BJ (cell line): ENCODE data around the gene ANKRD50. TPM values are rescaled to one million over a fixed set of nuclear protein-coding genes. Genes with fewer than 3 reads are reported as not detected.

Experiments
- CTCF ChIA-PET: fragments of 350-600 bp; formaldehyde crosslinking; extraction: SDS; loops from one replicate; lab custom pipeline; 2021; ENCODE audit warnings: antibody characterized with exemption, inconsistent platforms; lab: Yijun Ruan, JAX
- POLR2A ChIA-PET: fragments of 300-600 bp; sonication (Branson Sonifier 250); formaldehyde crosslinking; extraction: SDS; loops from one replicate; lab custom pipeline; 2021; ENCODE audit warnings: antibody characterized with exemption; lab: Charles Lee
- DNase-seq: peaks from one replicate; pipeline ENCODE4 v3.0.0-alpha.2; 2011; ENCODE audit warnings: low read depth
- H3K27me3 ChIP-seq: 2 replicates; pipeline ENCODE4 v1.6.0; 2011; ENCODE audit warnings: low read length; ENCODE audit not compliant: control insufficient read depth, insufficient read depth
- H3K36me3 ChIP-seq: 2 replicates; pipeline ENCODE4 v1.5.1; 2011; ENCODE audit warnings: low read length; ENCODE audit not compliant: control insufficient read depth, insufficient read depth
- H3K4me3 ChIP-seq: 2 replicates; pipeline ENCODE4 v1.5.1; 2011; ENCODE audit warnings: low read depth, mild to moderate bottlenecking, control low read depth, low read length
- CTCF ChIP-seq: IDR thresholded peaks from 2 replicates; pipeline ENCODE4 v1.5.1; 2011; ENCODE audit warnings: low read depth, mild to moderate bottlenecking, control low read depth, inconsistent platforms, low read length, moderate library complexity; ENCODE audit not compliant: insufficient read depth
- polyA plus RNA-seq: library from polyadenylated mRNA; depleted of rRNA; stranded (reverse); fragments of >200 nt; gene quantifications from 2 replicates; pipeline ENCODE4 v1.2.3, GENCODE V29; 2011

The ANKRD50 gene
- polyA plus RNA-seq, 1 experiment = 6.5 TPM

GRCh38 chr4:124696182-124696581 is 16.4 kb downstream of the ANKRD50 start:
- CTCF ChIA-PET = interaction anchor here (0.6 to 1.6 kb wide), 2 partner anchors 13 to 14 kb away, joined by 3 to 4 read pairs; no protein-coding TSS in a partner anchor
- TF ChIP-seq CTCF = no peak

GRCh38 chr4:124694946-124695598 is 17.5 kb downstream of the ANKRD50 start:
- no peaks in the 10 kb centered on the region; the same call in 1 of the 2 replicates for H3K36me3 ChIP-seq
- H3K4me3 ChIP-seq = no peak overlapping the region
- POLR2A ChIA-PET = no interaction called here
- no peak for DNase-seq
- CTCF ChIA-PET = interaction anchor here (1.6 kb wide), 1 partner anchor 15 kb away, joined by 3 read pairs; no protein-coding TSS in a partner anchor
- no peaks in the 10 kb centered on the region for H3K27me3 ChIP-seq
- TF ChIP-seq CTCF = no peak

More at GRCh38 chr4:124696182-124696581, 16.4 kb downstream of the ANKRD50 start:
- H3K27me3 ChIP-seq = no peaks in the 10 kb centered on the region
- no peak overlapping the region for H3K4me3 ChIP-seq
- DNase-seq = no peak
- POLR2A ChIA-PET = no interaction called here
- H3K36me3 ChIP-seq = peaks cover 3% of the 10 kb centered on the region

GRCh38 chr4:124694306-124694705 is 18.2 kb downstream of the ANKRD50 start:
- CTCF ChIA-PET = no interaction called here
- Histone ChIP-seq H3K36me3 (no peaks in the 10 kb centered on the region; the same call in 1 of the 2 replicates), H3K27me3 (no peaks in the 10 kb centered on the region), H3K4me3 (no peak overlapping the region)
- POLR2A ChIA-PET = no interaction called here
- no peak for DNase-seq
- no peak for TF ChIP-seq CTCF

GRCh38 chr4:124691801-124692200 is 20.7 kb downstream of the ANKRD50 start:
- ChIA-PET CTCF (no interaction called here), POLR2A (no interaction called here)
- no peaks in the 10 kb centered on the region for H3K27me3 ChIP-seq
- DNase-seq = no peak
- H3K36me3 ChIP-seq = no peaks in the 10 kb centered on the region
- TF ChIP-seq CTCF = no peak
- H3K4me3 ChIP-seq = no peak overlapping the region

GRCh38 chr4:124686279-124686678 is 26.3 kb downstream of the ANKRD50 start:
- Histone ChIP-seq H3K4me3 (no peak overlapping the region), H3K27me3 (no peaks in the 10 kb centered on the region), H3K36me3 (no peaks in the 10 kb centered on the region)
- TF ChIP-seq CTCF = no peak
- ChIA-PET POLR2A (no interaction called here), CTCF (interaction anchor here (0.7 kb wide), 1 partner anchor 17 kb away, joined by 3 read pairs; no protein-coding TSS in a partner anchor)
- DNase-seq = no peak
